ENCODE measurements around the gene MTF2.

- no peak for TF ChIP-seq GATA2 (IDR thresholded peaks at IDR 0.05; ENCODE audit: low read depth, low read length)
- no peak for TF ChIP-seq GATA3 (IDR thresholded peaks at IDR 0.05; ENCODE audit: low read depth, low read length)
Measured at GRCh38 chr1:93132638-93133037, 53.6 kb downstream of the MTF2 start.
